Pancreas (tissue), 10 donors: ENCODE data around the gene ACP6. TPM values are rescaled to one million over a fixed set of nuclear protein-coding genes. Genes with fewer than 3 reads are reported as not detected.

Experiments used
- ATAC-seq, 4 donors: fragments of 200-7000 bp; cut with Tn5 transposase; one replicate each; pipeline versions ENCODE4 v1.8.0 to v1.9.1; 2020; ENCODE audit warnings: mild to moderate bottlenecking in 4 of 4, moderate library complexity in 4 of 4
- DNase-seq, 6 donors: peaks; one replicate each; pipeline ENCODE4 v3.0.0-alpha.2; 2020
- FAIRE-seq: peaks from 2 replicates; lab custom pipeline; 2012; peaks lifted over from hg19 to GRCh38; lab: Jason Lieb, UNC
- H3K27ac ChIP-seq, 4 donors: fragments of 200-600 bp; sonication (generic); 1 replicate in 3 of 4; 2 replicates in 1 of 4; pipeline versions ENCODE4 v1.5.0 to v1.8.0; 2020
- H3K27me3 ChIP-seq, 4 donors: fragments of 200-600 bp; one replicate each; pipeline ENCODE4 v1.8.0; 2021
- H3K36me3 ChIP-seq, 3 donors: fragments of 200-600 bp; sonication (generic) in 1 of 3; one replicate each; pipeline versions ENCODE4 v1.5.0 to v1.8.0; 2020 to 2021
- H3K4me1 ChIP-seq, 3 donors: fragments of 200-600 bp; one replicate each; pipeline ENCODE4 v1.8.0; 2021
- H3K4me3 ChIP-seq, 4 donors: fragments of 200-600 bp; sonication (generic) in 2 of 4; one replicate each; pipeline versions ENCODE4 v1.5.0 to v1.8.0; 2020 to 2021
- H3K9me3 ChIP-seq, 4 donors: fragments of 200-600 bp; one replicate each; pipeline ENCODE4 v1.8.0; 2021
- CTCF ChIP-seq, 4 donors: fragments of 200-600 bp; sonication (generic) in 3 of 4; IDR thresholded peaks; one replicate each; pipeline versions ENCODE4 v1.5.0 to v1.8.0; 2021; ENCODE audit warnings: antibody characterized with exemption in 4 of 4
- WGBS, 2 donors: extraction: QIAGEN DNeasy Blood & Tissue Kit; methylation state at CpG; one replicate each; pipeline ENCODE4 v1.1.7; 2013; 5-methylcytosine and 5-hydroxymethylcytosine counted together
- intact Hi-C, 3 donors: fragments of 100-400 bp; cut with DNase I; formaldehyde crosslinking; loops; one replicate each; pipeline versions ENCODE4 v1.11.1 to v1.14.2; 2022
- polyA plus RNA-seq, 2 donors: library from polyadenylated mRNA; stranded (reverse); fragments of 200-250 nt; gene quantifications; one replicate each; pipeline ENCODE4 v1.2.3, GENCODE V29; 2013
- total RNA-seq, 6 donors: library from RNA; stranded (reverse); fragmentation: NEBNext Ultra II Directional in 4 of 6; extraction: Animal tissue kit (Norgen Biotek cat#: 25700) in 4 of 6; gene quantifications; one replicate each; pipeline versions ENCODE4 v1.2.1 to v1.2.4, GENCODE V29; 2021 to 2023
- donor health status: healthy with polysubstance abuse.
- donor health status: DM: no; HTN: no; CAD: no; lungs with moderate emphysema.
- donor health status: DM: no; HTN: no; CAD: no.
- donor health status: control.
- donor health status: control.
- donor health status: Bipolar disorder and iron deficiency.
- donor health status: DM: yes; HTN: yes; CAD: no.
- donor health status: DM: no; HTN: no; CAD: no.
- donor health status: DM: no; HTN: no; CAD: no.
- donor health status: DM: yes; HTN: yes; CAD: no.

ACP6 gene
- total and polyA plus RNA-seq, 8 donors, result 8.5 to 18.6 (median 10.1) TPM

GRCh38 chr1:147630447-147630846 is 39.9 kb downstream of the ACP6 start:
- ATAC-seq, result no peak
- H3K27ac ChIP-seq, result no peak overlapping the region
- no peaks in the 10 kb centered on the region for H3K4me1 ChIP-seq
- WGBS, 2 donors, result 78 to 85% methylated on average over 6 of the region's 6 CpGs
- FAIRE-seq, result no peak
- H3K9me3 ChIP-seq, result no peaks in the 10 kb centered on the region
- intact Hi-C loops, result no loop called here
- TF ChIP-seq CTCF (IDR thresholded peaks at IDR 0.05), result no peak
- no peaks in the 10 kb centered on the region for H3K36me3 ChIP-seq
- DNase-seq, result no peak
- H3K4me3 ChIP-seq, result no peak overlapping the region
- H3K27me3 ChIP-seq, result no peaks in the 10 kb centered on the region

GRCh38 chr1:147630022-147630421 is 40.3 kb downstream of the ACP6 start:
- WGBS, 2 donors, result 69 to 70% methylated on average over 6 of the region's 6 CpGs

GRCh38 chr1:147628441-147628840 is 41.9 kb downstream of the ACP6 start:
- H3K4me1 ChIP-seq, result no peaks in the 10 kb centered on the region
- ATAC-seq (no peak), DNase-seq (no peak), FAIRE-seq (no peak)
- no peaks in the 10 kb centered on the region for H3K9me3 ChIP-seq
- no peak for TF ChIP-seq CTCF (IDR thresholded peaks at IDR 0.05)
- 70% methylated on average over 5 of the region's 5 CpGs for WGBS, 2 donors
- no peak overlapping the region for H3K4me3 ChIP-seq
- no peak overlapping the region for H3K27ac ChIP-seq
- intact Hi-C loops, result loop anchor here in 2 of 3 donors (5.0 to 10.0 kb wide), 2 partner anchors 116 to 134 kb away; no protein-coding TSS in a partner anchor
- H3K36me3 ChIP-seq, result no peaks in the 10 kb centered on the region
- no peaks in the 10 kb centered on the region for H3K27me3 ChIP-seq

More at GRCh38 chr1:147630022-147630421, 40.3 kb downstream of the ACP6 start:
- no peaks in the 10 kb centered on the region for H3K27me3 ChIP-seq
- DNase-seq (no peak), ATAC-seq (no peak), FAIRE-seq (no peak)
- intact Hi-C loops, result no loop called here
- H3K9me3 ChIP-seq, result no peaks in the 10 kb centered on the region
- no peak overlapping the region for H3K27ac ChIP-seq
- H3K4me1 ChIP-seq, result no peaks in the 10 kb centered on the region
- H3K4me3 ChIP-seq, result no peak overlapping the region
- H3K36me3 ChIP-seq, result no peaks in the 10 kb centered on the region
- TF ChIP-seq CTCF (IDR thresholded peaks at IDR 0.05), result no peak

GRCh38 chr1:147627435-147628110 is 42.8 kb downstream of the ACP6 start:
- ATAC-seq (peak; percentile 66 to 93 (median 91)), FAIRE-seq (no peak), DNase-seq (peak in 3 of 6 donors; percentile 54 to 74 (median 68))
- intact Hi-C loops, result loop anchor here in 2 of 3 donors (5.0 to 10.0 kb wide), 2 partner anchors 115 to 133 kb away; no protein-coding TSS in a partner anchor
- H3K36me3 ChIP-seq, result no peaks in the 10 kb centered on the region
- H3K27ac ChIP-seq, result no peak overlapping the region
- WGBS, 2 donors, result 9 to 11% methylated on average over 3 of the region's 3 CpGs
- peak; percentile 75 to 90 (median 82) for TF ChIP-seq CTCF (IDR thresholded peaks at IDR 0.05)
- no peaks in the 10 kb centered on the region for H3K27me3 ChIP-seq
- no peak overlapping the region for H3K4me3 ChIP-seq
- no peaks in the 10 kb centered on the region for H3K4me1 ChIP-seq
- no peaks in the 10 kb centered on the region for H3K9me3 ChIP-seq

- no peaks in the 10 kb centered on the region for H3K9me3 ChIP-seq
- DNase-seq (no peak), ATAC-seq (peak in 2 of 4 donors; percentile 30 to 39), FAIRE-seq (no peak)
- H3K27me3 ChIP-seq, result no peaks in the 10 kb centered on the region
- no peaks in the 10 kb centered on the region for H3K4me1 ChIP-seq
- no peak overlapping the region for H3K27ac ChIP-seq
- 78 to 88% methylated on average over 5 of the region's 5 CpGs for WGBS, 2 donors
- no peak for TF ChIP-seq CTCF (IDR thresholded peaks at IDR 0.05)
- no peak overlapping the region for H3K4me3 ChIP-seq
- H3K36me3 ChIP-seq, result no peaks in the 10 kb centered on the region
- intact Hi-C loops, result loop anchor here in 2 of 3 donors (5.0 to 10.0 kb wide), 2 partner anchors 114 to 132 kb away; no protein-coding TSS in a partner anchor
Observed at GRCh38 chr1:147626739-147627138, 43.6 kb downstream of the ACP6 start.
